Esophagus muscularis mucosa (tissue), 4 donors: ENCODE measurements around the gene TNFRSF17.
"Not testable (repeated sequence)": the region's sequence is repeated elsewhere in the genome, so short reads cannot be mapped to it uniquely, and the experiment has no call there.

Source experiments
- CTCF ChIP-seq, 3 experiments: fragments of 200-600 bp in 2 of 3; fragments of 450-650 bp in 1 of 3; sonication (generic) in 2 of 3; IDR thresholded peaks; one replicate each; pipeline ENCODE4 v1.5.1; 2017 to 2019; ENCODE audit warnings: antibody characterized with exemption in 3 of 3, mild to moderate bottlenecking in 2 of 3, moderate library complexity in 1 of 3
- EP300 ChIP-seq: sonication (generic); formaldehyde crosslinking; IDR thresholded peaks from one replicate; pipeline ENCODE4 v1.6.1; 2017; ENCODE audit warnings: antibody characterized with exemption
- POLR2A ChIP-seq: fragments of 450-650 bp; IDR thresholded peaks from one replicate; pipeline ENCODE4 v1.6.1; 2017; ENCODE audit warnings: antibody characterized with exemption, moderate library complexity, mild to moderate bottlenecking, low read depth
- POLR2AphosphoS5 ChIP-seq, 2 donors: sonication (generic); formaldehyde crosslinking; IDR thresholded peaks; one replicate each; pipeline ENCODE4 v1.6.1; 2017; ENCODE audit warnings: antibody characterized with exemption in 2 of 2

GRCh38 chr16:11970292-11970691, 5.3 kb downstream of the TNFRSF17 start:
- not testable (repeated sequence) for TF ChIP-seq CTCF (IDR thresholded peaks at IDR 0.05); EP300; POLR2AphosphoS5 (IDR thresholded peaks at IDR 0.05); POLR2A
